Stimulated activated naive CD4-positive, alpha-beta T cell treated with Interleukin-2 at 50 U/mL for 16 hours (primary cell): ENCODE measurements around the gene CDH12.
"Not testable (repeated sequence)": the region's sequence is repeated elsewhere in the genome, so short reads cannot be mapped to it uniquely, and the experiment has no call there.

Source experiments
- DNase-seq: peaks from one replicate; lab custom pipeline; 2025; lab: John Stamatoyannopoulos, UW

CDH12 gene

GRCh38 chr5:22649074-22649473 lies 204.1 kb downstream of the CDH12 start:
- no peak for DNase-seq

- DNase-seq = no peak
These were observed 208.3 kb downstream of the CDH12 start for GRCh38 chr5:22644859-22645258.

DNA sequence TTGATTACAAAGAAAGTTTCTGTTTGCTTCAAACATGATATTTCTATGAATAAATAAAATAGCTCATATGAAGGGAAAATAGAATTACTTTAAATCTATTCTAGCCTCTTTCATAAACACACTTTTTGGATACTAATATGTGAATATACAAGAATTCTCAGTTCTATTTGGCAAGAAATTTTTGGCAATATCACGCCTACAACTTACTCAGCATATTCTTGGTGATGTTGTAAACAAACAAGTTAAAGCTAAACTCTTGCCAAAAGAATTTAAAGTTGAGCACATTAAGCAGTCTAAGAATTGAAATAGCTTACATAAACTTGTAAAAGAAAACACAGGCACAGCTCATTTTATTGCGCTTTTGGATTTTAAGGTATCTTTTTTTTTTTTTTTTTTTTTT lies 209.8 kb downstream of the CDH12 start:
- no peak for DNase-seq

DNA sequence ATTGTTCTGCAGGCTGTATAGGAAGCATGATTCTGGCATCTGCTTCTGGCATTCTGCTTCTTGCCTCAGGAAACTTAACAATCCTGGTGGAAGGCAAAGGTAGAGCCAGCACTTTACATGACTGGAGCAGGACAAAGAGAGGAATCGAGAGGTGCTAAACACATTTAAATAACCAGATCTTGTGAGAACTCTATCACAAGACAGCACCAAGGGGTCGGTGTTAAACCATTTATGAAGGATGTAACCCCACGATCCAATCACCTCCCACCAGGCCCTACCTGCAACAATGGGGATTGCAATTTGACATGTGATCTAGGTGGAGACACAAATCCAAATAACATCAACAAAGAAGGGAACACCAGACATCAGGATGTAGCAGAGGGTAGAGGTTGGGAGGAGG lies 221.5 kb downstream of the CDH12 start:
- DNase-seq = no peak

DNA sequence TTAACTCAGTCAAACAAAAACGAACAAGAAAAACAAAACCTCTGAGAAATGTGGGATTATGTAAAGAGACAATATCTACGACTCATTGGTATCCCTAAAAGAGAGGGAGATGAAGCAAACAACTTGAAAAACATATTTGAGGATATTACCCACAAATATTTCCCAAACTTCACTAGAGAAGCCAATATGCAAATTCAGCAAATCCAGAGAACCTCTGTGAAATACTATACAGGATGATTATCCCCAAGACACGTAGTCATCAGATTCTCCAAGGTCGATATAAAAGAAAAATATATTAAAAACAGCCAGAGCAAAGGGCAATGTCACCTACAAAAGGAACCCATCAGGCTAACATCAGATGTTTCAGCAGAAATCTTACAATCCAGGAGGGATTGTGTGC lies 226.1 kb downstream of the CDH12 start:
- no peak for DNase-seq

- no peak for DNase-seq
These were observed 227.7 kb downstream of the CDH12 start for GRCh38 chr5:22625451-22625850.

GRCh38 chr5:22621084-22621483 lies 232.1 kb downstream of the CDH12 start:
- DNase-seq = no peak

DNA sequence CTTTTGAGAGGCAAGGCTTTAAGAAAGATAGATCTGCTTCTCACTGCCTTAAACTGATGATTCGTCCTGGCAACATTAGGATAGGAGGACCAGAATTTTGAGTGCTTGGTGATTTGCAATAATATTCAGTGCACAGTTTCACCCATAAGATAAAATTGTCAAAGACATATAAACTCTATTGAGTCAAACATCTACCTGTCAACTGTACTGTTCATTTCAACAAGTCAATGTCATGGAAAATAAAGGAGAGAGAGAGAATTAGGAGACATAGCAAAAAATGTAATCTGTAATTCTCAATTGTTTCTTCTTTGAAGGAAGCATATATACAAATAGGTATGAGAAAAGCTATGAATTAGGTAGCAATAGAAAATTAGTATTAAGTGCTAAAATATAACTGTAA lies 237.2 kb downstream of the CDH12 start:
- no peak for DNase-seq

DNA sequence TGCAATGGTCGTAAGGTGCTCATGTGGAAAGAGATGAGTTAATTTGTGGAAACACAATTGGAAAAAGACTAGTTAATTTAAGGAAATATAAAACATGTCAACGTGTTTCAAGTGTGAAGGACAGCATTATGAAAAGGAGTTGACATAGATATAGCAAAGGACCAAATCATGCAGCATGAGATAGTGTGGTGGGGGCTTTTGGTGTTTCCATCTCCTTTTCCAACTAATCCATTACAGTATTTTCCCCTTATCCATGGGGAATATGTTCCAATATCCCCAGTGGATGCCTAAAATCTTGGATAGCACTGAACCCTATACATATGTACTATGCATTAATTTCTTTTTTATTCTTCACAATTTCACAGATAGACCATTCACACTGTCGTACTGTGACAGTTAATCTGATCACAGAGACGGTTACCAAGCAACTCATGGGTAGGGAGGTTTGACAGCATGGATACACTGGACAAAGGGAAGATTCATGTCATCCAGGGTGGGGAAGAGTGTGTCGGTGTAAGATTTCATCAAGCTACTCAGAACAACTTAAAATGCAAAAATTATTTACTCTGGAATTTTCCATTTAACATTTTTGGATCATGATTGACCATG lies 238.6 kb downstream of the CDH12 start:
- DNase-seq = no peak

- DNase-seq = no peak
These were observed 240.2 kb downstream of the CDH12 start for GRCh38 chr5:22612928-22613327.

DNA sequence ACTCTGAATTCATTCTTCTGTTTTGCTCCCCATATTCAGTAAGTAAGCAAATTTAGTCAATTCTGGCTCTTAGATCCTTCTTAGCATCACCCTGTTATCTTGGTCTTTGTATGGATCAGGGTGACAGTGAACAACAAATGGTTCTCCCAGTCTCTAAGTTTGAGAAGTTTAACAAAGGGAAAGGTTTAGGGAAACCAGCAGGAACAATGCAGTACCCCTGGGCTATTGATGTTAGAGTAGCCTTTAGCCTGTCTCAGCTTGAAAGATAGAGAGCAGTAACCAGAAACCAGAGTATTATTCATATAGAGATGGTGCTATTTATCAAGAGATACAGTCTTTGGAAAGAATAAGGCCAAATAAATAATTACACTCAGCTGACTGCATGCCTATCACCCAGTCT lies 241.8 kb downstream of the CDH12 start:
- DNase-seq = no peak

- not testable (repeated sequence) for DNase-seq
These were observed 245.6 kb downstream of the CDH12 start for GRCh38 chr5:22607498-22607897.

- DNase-seq = no peak
These were observed 247.7 kb downstream of the CDH12 start for GRCh38 chr5:22605473-22605872.

GRCh38 chr5:22604711-22605110 lies 248.4 kb downstream of the CDH12 start:
- no peak for DNase-seq

GRCh38 chr5:22598796-22599195 lies 254.3 kb downstream of the CDH12 start:
- DNase-seq = no peak

- no peak for DNase-seq
These were observed 256.7 kb downstream of the CDH12 start for GRCh38 chr5:22596404-22596970.

- no peak for DNase-seq
These were observed 258.7 kb downstream of the CDH12 start for GRCh38 chr5:22594491-22594890.

- DNase-seq = no peak
These were observed 259.6 kb downstream of the CDH12 start for GRCh38 chr5:22593592-22593991.

- DNase-seq = no peak
These were observed 261.7 kb downstream of the CDH12 start for GRCh38 chr5:22591461-22591860.

DNA sequence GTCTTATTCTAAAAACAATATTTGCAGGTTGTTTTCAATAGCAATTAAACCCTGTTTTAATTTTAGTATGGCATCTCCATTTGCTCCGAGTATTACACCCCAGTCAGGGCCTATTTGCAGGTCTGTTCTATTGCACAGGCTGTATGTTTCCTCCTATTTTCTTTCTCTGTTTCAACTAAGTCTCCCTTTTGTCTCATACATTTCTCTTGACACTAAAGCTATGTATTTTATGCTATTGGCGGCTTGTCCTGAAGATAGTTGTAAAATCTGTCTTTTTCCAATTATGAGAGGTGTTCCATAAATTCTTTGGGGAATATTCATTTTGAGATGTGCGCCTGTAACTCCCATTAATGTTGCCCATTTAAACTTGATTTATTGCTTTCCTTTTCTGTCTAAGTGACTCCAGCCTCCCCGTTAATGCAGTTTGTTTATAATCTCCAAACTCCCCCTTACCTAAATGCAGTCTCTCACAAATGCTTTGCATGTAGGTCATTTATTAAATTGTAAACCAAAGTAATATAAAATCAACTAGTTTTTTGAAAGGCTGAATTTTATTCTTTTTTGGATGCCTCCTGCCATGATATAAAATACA lies 262.4 kb downstream of the CDH12 start:
- no peak for DNase-seq

GRCh38 chr5:22577711-22578110 lies 275.4 kb downstream of the CDH12 start:
- DNase-seq = no peak

DNA sequence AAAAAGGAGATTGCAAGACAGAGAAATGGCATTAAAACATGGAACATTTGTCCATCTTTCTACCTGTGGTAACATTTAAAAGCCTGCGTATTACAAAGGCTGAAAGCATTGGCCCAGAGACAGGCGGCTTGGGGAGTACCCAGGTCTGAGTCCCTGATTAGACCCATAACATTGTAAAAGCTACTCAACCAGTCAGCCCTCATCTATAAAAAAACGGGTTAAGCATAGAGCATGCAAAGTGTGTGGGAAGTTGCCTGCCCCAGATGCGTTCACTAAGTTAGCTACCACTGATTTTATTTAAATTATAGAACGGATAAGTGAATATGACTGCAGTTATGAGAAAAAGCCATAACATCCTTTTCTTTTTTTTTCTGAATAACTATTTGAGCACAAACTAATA lies 276.1 kb downstream of the CDH12 start:
- DNase-seq = no peak

- no peak for DNase-seq
These were observed 280.2 kb downstream of the CDH12 start for GRCh38 chr5:22572941-22573340.

- no peak for DNase-seq
These were observed 285.2 kb downstream of the CDH12 start for GRCh38 chr5:22567983-22568382.
